ENCODE results near the gene LGR4. TPM values are rescaled to one million over a fixed set of nuclear protein-coding genes. Genes with fewer than 3 reads are reported as not detected.
A peak's percentile ranks its signal among the peaks of the same experiment; 100 is the strongest.

The LGR4 gene
- polyA plus RNA-seq, 1 experiment: 5.8 TPM

DNA sequence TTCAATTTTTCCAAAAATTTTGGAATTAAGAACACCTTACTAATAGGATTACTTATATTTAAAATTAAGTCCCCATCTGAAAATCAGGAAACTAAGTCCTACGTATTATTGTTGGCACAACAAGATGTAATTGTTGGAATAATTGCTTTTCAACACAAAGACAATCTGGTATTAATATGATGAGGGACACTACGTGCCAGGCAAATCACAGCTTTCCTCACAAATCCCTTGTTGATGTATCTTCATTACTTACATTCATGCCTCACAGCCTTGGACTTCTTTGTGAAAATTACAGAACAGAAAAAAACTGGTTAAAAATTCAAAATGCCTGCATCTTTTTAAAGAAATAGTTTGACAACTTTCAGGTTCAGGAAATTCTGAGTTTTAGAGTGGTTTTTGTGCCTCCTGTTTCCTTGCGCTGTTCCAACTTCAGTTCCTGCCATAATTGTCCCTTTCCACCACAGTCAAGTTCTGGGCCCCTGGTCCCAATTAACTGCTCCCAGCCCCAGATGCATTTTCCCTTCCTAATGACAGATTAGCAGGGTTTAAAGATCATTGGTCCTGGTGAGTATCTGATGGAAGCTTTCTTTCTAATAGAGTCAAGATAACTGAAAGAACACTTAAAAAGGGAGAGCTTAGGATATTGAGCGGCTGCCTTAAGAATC lies 86.3 kb downstream of the LGR4 start:
- ChIA-PET CTCF (no interaction called here), POLR2A (no interaction called here)
- no peak overlapping the region for H3K27ac ChIP-seq (ENCODE audit: low read depth, low read length)
- no peaks in the 10 kb centered on the region for H3K9me3 ChIP-seq (ENCODE audit: control insufficient read depth, insufficient read depth, low read length)
- no peaks in the 10 kb centered on the region for H3K27me3 ChIP-seq (ENCODE audit: control insufficient read depth, insufficient read depth, low read length)
- H3K4me3 ChIP-seq (ENCODE audit: low read depth, low read length): no peak overlapping the region
- TF ChIP-seq, protein P1, sequence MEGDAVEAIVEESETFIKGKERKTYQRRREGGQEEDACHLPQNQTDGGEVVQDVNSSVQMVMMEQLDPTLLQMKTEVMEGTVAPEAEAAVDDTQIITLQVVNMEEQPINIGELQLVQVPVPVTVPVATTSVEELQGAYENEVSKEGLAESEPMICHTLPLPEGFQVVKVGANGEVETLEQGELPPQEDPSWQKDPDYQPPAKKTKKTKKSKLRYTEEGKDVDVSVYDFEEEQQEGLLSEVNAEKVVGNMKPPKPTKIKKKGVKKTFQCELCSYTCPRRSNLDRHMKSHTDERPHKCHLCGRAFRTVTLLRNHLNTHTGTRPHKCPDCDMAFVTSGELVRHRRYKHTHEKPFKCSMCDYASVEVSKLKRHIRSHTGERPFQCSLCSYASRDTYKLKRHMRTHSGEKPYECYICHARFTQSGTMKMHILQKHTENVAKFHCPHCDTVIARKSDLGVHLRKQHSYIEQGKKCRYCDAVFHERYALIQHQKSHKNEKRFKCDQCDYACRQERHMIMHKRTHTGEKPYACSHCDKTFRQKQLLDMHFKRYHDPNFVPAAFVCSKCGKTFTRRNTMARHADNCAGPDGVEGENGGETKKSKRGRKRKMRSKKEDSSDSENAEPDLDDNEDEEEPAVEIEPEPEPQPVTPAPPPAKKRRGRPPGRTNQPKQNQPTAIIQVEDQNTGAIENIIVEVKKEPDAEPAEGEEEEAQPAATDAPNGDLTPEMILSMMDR (IDR thresholded peaks at IDR 0.05; ENCODE audit: low read depth, low read length): no peak
- no peak for DNase-seq (ENCODE audit: low read depth, low spot score)

DNA sequence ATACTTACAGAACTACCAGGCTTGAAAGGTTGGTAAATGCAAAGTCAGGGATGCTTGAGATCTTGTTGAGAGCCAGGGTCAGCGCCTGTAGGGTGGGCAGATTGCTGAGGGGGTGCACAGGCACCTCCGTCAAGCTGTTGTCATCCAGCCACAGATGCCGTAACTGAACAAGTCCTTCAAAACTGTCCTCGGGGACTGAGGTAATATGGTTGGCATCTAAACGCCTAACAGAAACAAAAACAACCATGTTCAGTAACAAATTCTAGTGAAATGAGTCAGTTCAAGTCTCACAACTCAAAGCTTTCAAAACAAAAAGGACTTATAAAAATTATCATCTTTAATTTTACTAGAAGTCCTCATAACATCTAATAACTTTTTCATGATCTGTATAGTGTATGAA lies 87.3 kb downstream of the LGR4 start:
- H3K4me3 ChIP-seq (ENCODE audit: low read depth, low read length): peak overlapping the region; percentile 11; the same call in 1 of the 2 replicates
- TF ChIP-seq, protein P1 (IDR thresholded peaks at IDR 0.05; ENCODE audit: low read depth, low read length): no peak

DNA sequence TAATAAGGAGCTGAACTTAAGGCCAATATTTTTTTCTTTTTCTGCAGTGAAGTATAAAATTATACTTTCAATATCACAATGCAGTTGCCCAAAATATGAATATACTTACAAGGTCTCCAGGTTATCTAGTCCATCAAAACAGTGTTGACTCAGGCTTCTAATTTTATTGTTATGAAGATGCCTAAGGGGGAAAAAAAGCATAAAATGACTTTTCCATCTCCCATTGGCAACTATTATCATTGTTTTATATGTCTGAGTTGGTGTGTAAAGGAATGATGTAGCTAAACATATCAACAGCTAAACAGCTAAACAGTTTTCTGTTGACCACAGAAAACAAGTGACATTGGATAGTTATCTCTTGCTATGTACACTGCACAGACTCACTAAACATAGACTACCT lies 88.4 kb downstream of the LGR4 start:
- no peak for DNase-seq (ENCODE audit: low read depth, low spot score)
- CTCF ChIA-PET: interaction anchor here (1.4 to 1.9 kb wide), 3 partner anchors 14 to 115 kb away, joined by 5 to 12 read pairs (median 6); no protein-coding TSS in a partner anchor
- Histone ChIP-seq H3K27me3 (ENCODE audit: control insufficient read depth, insufficient read depth, low read length) (no peaks in the 10 kb centered on the region), H3K4me3 (ENCODE audit: low read depth, low read length) (no peak overlapping the region), H3K27ac (ENCODE audit: low read depth, low read length) (no peak overlapping the region), H3K9me3 (ENCODE audit: control insufficient read depth, insufficient read depth, low read length) (no peaks in the 10 kb centered on the region)
- POLR2A ChIA-PET: interaction anchor here (0.6 to 1.2 kb wide), 2 partner anchors 10 to 88 kb away, joined by 3 to 5 read pairs; partner anchors contain the start of gene LGR4
- TF ChIP-seq, protein P1 (IDR thresholded peaks at IDR 0.05; ENCODE audit: low read depth, low read length): no peak

More for the DNA sequence above, 87.3 kb downstream of the LGR4 start:
- ChIA-PET POLR2A (interaction anchor here (1.2 kb wide), 1 partner anchor 9 kb away, joined by 3 read pairs; no protein-coding TSS in a partner anchor), CTCF (interaction anchor here (1.4 to 1.9 kb wide), 2 partner anchors 22 to 89 kb away, joined by 3 to 12 read pairs; no protein-coding TSS in a partner anchor)
- DNase-seq (ENCODE audit: low read depth, low spot score): peak; percentile 39
- Histone ChIP-seq H3K9me3 (ENCODE audit: control insufficient read depth, insufficient read depth, low read length) (no peaks in the 10 kb centered on the region), H3K27ac (ENCODE audit: low read depth, low read length) (no peak overlapping the region), H3K27me3 (ENCODE audit: control insufficient read depth, insufficient read depth, low read length) (no peaks in the 10 kb centered on the region)

DNA sequence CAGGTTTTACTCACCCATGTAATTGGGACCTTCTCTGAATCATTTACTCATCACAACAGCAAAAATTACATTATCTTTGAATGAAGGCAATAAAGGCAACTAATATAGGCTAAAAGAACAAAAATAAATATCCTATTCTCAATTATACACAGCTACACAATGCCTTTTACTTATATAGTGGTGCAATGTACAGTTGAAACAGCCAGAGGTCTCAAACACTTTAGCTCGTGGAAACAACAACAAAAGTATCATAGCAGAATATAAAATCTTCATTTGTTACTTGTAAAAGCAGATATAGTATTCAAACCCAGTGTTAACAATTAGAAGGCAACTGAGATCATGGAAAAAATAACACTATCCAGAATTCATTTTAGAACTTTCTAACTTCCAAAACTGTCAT lies 88.9 kb downstream of the LGR4 start:
- no peaks in the 10 kb centered on the region for H3K9me3 ChIP-seq (ENCODE audit: control insufficient read depth, insufficient read depth, low read length)
- TF ChIP-seq, protein P1 (IDR thresholded peaks at IDR 0.05; ENCODE audit: low read depth, low read length): no peak
- no peak overlapping the region for H3K27ac ChIP-seq (ENCODE audit: low read depth, low read length)
- DNase-seq (ENCODE audit: low read depth, low spot score): no peak
- ChIA-PET POLR2A (interaction anchor here (0.6 kb wide), 1 partner anchor 77 kb away, joined by 3 read pairs; no protein-coding TSS in a partner anchor), CTCF (interaction anchor here (1.4 to 1.9 kb wide), 3 partner anchors 13 to 115 kb away, joined by 5 to 12 read pairs (median 6); no protein-coding TSS in a partner anchor)
- H3K27me3 ChIP-seq (ENCODE audit: control insufficient read depth, insufficient read depth, low read length): no peaks in the 10 kb centered on the region
- H3K4me3 ChIP-seq (ENCODE audit: low read depth, low read length): no peak overlapping the region

DNA sequence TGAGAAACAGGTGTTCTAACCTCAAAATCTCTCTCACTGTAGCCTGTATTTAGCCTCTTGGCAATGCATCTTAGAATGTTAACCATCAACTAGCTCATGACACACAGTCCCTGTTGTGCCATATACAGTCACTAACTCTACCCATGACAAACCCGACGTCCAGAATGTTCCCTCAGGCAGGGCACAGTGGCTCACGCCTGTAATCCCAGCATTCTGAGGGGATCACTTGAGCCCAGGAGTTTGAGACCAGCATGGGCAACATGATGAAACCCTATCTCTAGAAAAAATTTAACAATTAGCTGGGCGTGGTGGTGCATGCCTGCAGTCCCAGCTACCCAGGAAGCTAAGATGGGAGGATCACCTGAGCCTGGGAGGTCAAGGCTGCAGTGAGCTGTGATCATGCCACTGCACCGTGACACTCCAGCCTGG lies 91.3 kb downstream of the LGR4 start:
- Histone ChIP-seq H3K27ac (ENCODE audit: low read depth, low read length) (no peak overlapping the region), H3K4me3 (ENCODE audit: low read depth, low read length) (no peak overlapping the region), H3K9me3 (ENCODE audit: control insufficient read depth, insufficient read depth, low read length) (no peaks in the 10 kb centered on the region), H3K27me3 (ENCODE audit: control insufficient read depth, insufficient read depth, low read length) (no peaks in the 10 kb centered on the region)
- DNase-seq (ENCODE audit: low read depth, low spot score): no peak
- ChIA-PET CTCF (interaction anchor here (1.0 kb wide), 1 partner anchor 118 kb away, joined by 3 read pairs; no protein-coding TSS in a partner anchor), POLR2A (interaction anchor here (0.6 kb wide), 1 partner anchor 214 kb away, joined by 3 read pairs; no protein-coding TSS in a partner anchor)
- TF ChIP-seq, protein P1 (IDR thresholded peaks at IDR 0.05; ENCODE audit: low read depth, low read length): no peak

Measured in AG04450 (cell line).